HepG2 (cell line): ENCODE results near the gene ABCC5. TPM values are rescaled to one million over a fixed set of nuclear protein-coding genes. Genes with fewer than 3 reads are reported as not detected.

Experiments
- DPF2 ChIP-seq: sonication (generic); formaldehyde crosslinking; IDR thresholded peaks from 2 replicates; pipeline ENCODE4 v1.4.0; 2020; ENCODE audit warnings: mild to moderate bottlenecking, low read depth, missing genetic modification reagents, borderline replicate concordance
- FOXP1 ChIP-seq, 2 experiments: fragments of 450-650 bp in 1 of 2; IDR thresholded peaks; 2 replicates each; pipeline ENCODE4 v1.6.1; 2017 to 2018; ENCODE audit warnings: antibody characterized with exemption in 1 of 2
- MED13 ChIP-seq: sonication (generic); formaldehyde crosslinking; IDR thresholded peaks from 2 replicates; pipeline ENCODE4 v1.5.0; 2020; ENCODE audit warnings: missing genetic modification reagents
- NFE2L2 ChIP-seq: fragments of 150-350 bp; IDR thresholded peaks from 2 replicates; pipeline ENCODE4 v1.6.1; 2014; ENCODE audit warnings: low read length
- SALL1 ChIP-seq: sonication (generic); formaldehyde crosslinking; IDR thresholded peaks from 2 replicates; pipeline ENCODE4 v1.8.0; 2022; ENCODE audit warnings: mild to moderate bottlenecking, missing genetic modification reagents
- SOX5 ChIP-seq: IDR thresholded peaks from 2 replicates; pipeline ENCODE4 v1.6.1; 2016; ENCODE audit warnings: borderline replicate concordance
- SP4 ChIP-seq: sonication (generic); formaldehyde crosslinking; IDR thresholded peaks from 2 replicates; pipeline ENCODE4 v1.8.1; 2023; ENCODE audit warnings: mild to moderate bottlenecking, missing genetic modification reagents
- ZNF432 ChIP-seq: sonication (generic); formaldehyde crosslinking; IDR thresholded peaks from 2 replicates; pipeline ENCODE4 v1.5.0; 2020; ENCODE audit warnings: missing genetic modification reagents, mild to moderate bottlenecking, borderline replicate concordance
- ZNF644 ChIP-seq: IDR thresholded peaks from 2 replicates; pipeline ENCODE4 v1.6.1; 2016; ENCODE audit warnings: low read depth
- ZNF75D ChIP-seq: sonication (generic); formaldehyde crosslinking; IDR thresholded peaks from 2 replicates; pipeline ENCODE4 v1.8.1; 2023; ENCODE audit warnings: missing genetic modification reagents, mild to moderate bottlenecking, borderline replicate concordance
- ZNF883 ChIP-seq: sonication (generic); formaldehyde crosslinking; IDR thresholded peaks from 2 replicates; pipeline ENCODE4 v1.5.1; 2020; ENCODE audit warnings: mild to moderate bottlenecking, missing genetic modification reagents; ENCODE audit errors: not compliant biosample characterization
- polyA plus RNA-seq, 8 experiments: library from polyadenylated mRNA; depleted of rRNA in 3 of 8; stranded (reverse) in 7 of 8; unstranded in 1 of 8; fragments of >200 nt; fragmentation: Illumina TruSeq in 4 of 8; extraction: Trizol in 4 of 8; gene quantifications; 2 replicates each; pipeline versions ENCODE4 v1.2.1 to v1.2.3, GENCODE V29; 2011 to 2016; ENCODE audit warnings: low read depth in 4 of 8, missing spikeins in 1 of 8, mixed read lengths in 1 of 8; ENCODE audit not compliant: insufficient read depth in 1 of 8
- total RNA-seq, 5 experiments: library from RNA; depleted of rRNA; stranded (reverse); fragments of >200 nt; fragmentation: Illumina TruSeq; extraction: Trizol; gene quantifications; 2 replicates each; pipeline ENCODE4 v1.2.3, GENCODE V29; 2016; ENCODE audit warnings: low read depth in 1 of 5
- TF ChIP-seq, protein P1 (sequence below): sonication (generic); formaldehyde crosslinking; IDR thresholded peaks from 2 replicates; pipeline ENCODE4 v1.5.0; 2020; ENCODE audit warnings: mild to moderate bottlenecking, missing genetic modification reagents
- TF ChIP-seq, protein P2 (sequence below): sonication (generic); formaldehyde crosslinking; IDR thresholded peaks from 2 replicates; pipeline ENCODE4 v1.4.0; 2020; ENCODE audit warnings: missing genetic modification reagents
- TF ChIP-seq, protein P3 (sequence below): sonication (generic); formaldehyde crosslinking; IDR thresholded peaks from 2 replicates; pipeline ENCODE4 v1.4.0; 2020; ENCODE audit warnings: missing genetic modification reagents
- TF ChIP-seq, protein P4 (sequence below): sonication (generic); formaldehyde crosslinking; IDR thresholded peaks from 2 replicates; pipeline ENCODE4 v1.8.0; 2022; ENCODE audit warnings: mild to moderate bottlenecking, missing genetic modification reagents; ENCODE audit not compliant: insufficient replicate concordance

ABCC5 gene
- total and polyA plus RNA-seq, 2 of the 13 experiments (the other 11 are each of a cell fraction or from before 2014, with no cell fraction given) = 12.5 to 12.7 TPM

DNA sequence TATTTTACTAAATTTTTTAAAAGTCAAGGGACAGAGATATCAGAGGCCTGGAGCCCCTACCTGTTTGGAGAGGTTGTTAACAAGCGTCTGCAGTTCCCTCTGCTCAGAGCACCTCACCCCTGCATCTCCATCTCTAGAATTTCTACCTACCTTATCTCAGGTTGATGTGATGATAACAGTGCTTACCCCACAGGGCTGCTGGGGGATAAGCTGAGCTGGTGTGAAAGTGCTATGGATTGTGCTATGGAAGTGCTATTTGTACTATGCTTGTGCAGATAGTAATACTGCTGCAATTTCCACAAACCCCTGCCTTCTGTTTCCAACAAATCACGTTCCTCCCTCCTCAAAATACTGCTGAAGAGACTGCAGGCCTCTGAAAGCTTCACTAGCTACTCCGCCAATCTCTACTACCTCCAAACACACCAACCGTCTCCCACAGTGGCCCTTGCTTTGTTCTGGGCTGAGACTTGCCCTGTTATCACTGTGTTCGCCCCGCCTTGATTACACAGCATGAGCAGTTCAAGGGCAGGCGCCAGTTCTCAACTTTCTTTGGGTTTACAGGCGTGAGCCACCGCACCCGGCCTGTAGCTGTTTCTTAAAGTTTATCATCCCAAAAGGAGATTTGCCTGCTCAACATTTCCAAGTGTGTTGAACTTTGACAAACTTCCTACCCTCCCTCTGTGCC lies 104.6 kb downstream of the ABCC5 start (continued):
- TF ChIP-seq, protein P1, sequence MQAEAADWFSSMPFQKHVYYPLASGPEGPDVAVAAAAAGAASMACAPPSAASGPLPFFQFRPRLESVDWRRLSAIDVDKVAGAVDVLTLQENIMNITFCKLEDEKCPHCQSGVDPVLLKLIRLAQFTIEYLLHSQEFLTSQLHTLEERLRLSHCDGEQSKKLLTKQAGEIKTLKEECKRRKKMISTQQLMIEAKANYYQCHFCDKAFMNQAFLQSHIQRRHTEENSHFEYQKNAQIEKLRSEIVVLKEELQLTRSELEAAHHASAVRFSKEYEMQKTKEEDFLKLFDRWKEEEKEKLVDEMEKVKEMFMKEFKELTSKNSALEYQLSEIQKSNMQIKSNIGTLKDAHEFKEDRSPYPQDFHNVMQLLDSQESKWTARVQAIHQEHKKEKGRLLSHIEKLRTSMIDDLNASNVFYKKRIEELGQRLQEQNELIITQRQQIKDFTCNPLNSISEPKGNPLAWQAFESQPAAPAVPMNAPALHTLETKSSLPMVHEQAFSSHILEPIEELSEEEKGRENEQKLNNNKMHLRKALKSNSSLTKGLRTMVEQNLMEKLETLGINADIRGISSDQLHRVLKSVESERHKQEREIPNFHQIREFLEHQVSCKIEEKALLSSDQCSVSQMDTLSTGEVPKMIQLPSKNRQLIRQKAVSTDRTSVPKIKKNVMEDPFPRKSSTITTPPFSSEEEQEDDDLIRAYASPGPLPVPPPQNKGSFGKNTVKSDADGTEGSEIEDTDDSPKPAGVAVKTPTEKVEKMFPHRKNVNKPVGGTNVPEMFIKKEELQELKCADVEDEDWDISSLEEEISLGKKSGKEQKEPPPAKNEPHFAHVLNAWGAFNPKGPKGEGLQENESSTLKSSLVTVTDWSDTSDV (CRISPR knock-in tag) = no peak
- TF ChIP-seq SP4 (CRISPR knock-in tag) (0 out of 2 replicates have a peak, but pooled peaks have one; percentile 34), ZNF75D (no peak), SALL1 (peak; percentile 71), NFE2L2 (no peak), SOX5 (no peak), ZNF644 (CRISPR knock-in tag) (0 out of 2 replicates have a peak, but pooled peaks have one; percentile 9), MED13 (peak; percentile 41; the same call in 1 of the 2 replicates), ZNF432 (CRISPR knock-in tag) (no peak), DPF2 (no peak), ZNF883 (CRISPR knock-in tag) (no peak), FOXP1 (IDR thresholded peaks at IDR 0.05) (no peak), FOXP1 (CRISPR knock-in tag; IDR thresholded peaks at IDR 0.05) (0 out of 2 replicates have a peak, but pooled peaks have one; percentile 23)
- TF ChIP-seq, protein P2, sequence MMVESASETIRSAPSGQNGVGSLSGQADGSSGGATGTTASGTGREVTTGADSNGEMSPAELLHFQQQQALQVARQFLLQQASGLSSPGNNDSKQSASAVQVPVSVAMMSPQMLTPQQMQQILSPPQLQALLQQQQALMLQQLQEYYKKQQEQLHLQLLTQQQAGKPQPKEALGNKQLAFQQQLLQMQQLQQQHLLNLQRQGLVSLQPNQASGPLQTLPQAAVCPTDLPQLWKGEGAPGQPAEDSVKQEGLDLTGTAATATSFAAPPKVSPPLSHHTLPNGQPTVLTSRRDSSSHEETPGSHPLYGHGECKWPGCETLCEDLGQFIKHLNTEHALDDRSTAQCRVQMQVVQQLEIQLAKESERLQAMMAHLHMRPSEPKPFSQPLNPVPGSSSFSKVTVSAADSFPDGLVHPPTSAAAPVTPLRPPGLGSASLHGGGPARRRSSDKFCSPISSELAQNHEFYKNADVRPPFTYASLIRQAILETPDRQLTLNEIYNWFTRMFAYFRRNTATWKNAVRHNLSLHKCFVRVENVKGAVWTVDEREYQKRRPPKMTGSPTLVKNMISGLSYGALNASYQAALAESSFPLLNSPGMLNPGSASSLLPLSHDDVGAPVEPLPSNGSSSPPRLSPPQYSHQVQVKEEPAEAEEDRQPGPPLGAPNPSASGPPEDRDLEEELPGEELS (CRISPR knock-in tag) = peak; percentile 42; the same call in 1 of the 2 replicates
- TF ChIP-seq, protein P3, sequence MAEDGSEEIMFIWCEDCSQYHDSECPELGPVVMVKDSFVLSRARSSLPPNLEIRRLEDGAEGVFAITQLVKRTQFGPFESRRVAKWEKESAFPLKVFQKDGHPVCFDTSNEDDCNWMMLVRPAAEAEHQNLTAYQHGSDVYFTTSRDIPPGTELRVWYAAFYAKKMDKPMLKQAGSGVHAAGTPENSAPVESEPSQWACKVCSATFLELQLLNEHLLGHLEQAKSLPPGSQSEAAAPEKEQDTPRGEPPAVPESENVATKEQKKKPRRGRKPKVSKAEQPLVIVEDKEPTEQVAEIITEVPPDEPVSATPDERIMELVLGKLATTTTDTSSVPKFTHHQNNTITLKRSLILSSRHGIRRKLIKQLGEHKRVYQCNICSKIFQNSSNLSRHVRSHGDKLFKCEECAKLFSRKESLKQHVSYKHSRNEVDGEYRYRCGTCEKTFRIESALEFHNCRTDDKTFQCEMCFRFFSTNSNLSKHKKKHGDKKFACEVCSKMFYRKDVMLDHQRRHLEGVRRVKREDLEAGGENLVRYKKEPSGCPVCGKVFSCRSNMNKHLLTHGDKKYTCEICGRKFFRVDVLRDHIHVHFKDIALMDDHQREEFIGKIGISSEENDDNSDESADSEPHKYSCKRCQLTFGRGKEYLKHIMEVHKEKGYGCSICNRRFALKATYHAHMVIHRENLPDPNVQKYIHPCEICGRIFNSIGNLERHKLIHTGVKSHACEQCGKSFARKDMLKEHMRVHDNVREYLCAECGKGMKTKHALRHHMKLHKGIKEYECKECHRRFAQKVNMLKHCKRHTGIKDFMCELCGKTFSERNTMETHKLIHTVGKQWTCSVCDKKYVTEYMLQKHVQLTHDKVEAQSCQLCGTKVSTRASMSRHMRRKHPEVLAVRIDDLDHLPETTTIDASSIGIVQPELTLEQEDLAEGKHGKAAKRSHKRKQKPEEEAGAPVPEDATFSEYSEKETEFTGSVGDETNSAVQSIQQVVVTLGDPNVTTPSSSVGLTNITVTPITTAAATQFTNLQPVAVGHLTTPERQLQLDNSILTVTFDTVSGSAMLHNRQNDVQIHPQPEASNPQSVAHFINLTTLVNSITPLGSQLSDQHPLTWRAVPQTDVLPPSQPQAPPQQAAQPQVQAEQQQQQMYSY (CRISPR knock-in tag) = no peak
- TF ChIP-seq, protein P4, sequence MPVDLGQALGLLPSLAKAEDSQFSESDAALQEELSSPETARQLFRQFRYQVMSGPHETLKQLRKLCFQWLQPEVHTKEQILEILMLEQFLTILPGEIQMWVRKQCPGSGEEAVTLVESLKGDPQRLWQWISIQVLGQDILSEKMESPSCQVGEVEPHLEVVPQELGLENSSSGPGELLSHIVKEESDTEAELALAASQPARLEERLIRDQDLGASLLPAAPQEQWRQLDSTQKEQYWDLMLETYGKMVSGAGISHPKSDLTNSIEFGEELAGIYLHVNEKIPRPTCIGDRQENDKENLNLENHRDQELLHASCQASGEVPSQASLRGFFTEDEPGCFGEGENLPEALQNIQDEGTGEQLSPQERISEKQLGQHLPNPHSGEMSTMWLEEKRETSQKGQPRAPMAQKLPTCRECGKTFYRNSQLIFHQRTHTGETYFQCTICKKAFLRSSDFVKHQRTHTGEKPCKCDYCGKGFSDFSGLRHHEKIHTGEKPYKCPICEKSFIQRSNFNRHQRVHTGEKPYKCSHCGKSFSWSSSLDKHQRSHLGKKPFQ = peak; percentile 97
